Suprapubic skin (tissue), 4 donors: Measurements from ENCODE around the gene MAP3K13. TPM values are rescaled to one million over a fixed set of nuclear protein-coding genes. Genes with fewer than 3 reads are reported as not detected.
"Not testable (repeated sequence)": the region's sequence is repeated elsewhere in the genome, so short reads cannot be mapped to it uniquely, and the experiment has no call there.

ENCODE experiments used
- DNase-seq, 2 donors: peaks; one replicate each; pipeline ENCODE4 v3.0.0-alpha.2; 2019; ENCODE audit warnings: low spot score in 2 of 2
- H3K27ac ChIP-seq: fragments of 200-600 bp; sonication (generic); one replicate; pipeline ENCODE4 v1.5.1; 2019
- H3K27me3 ChIP-seq: fragments of 200-600 bp; sonication (generic); one replicate; pipeline ENCODE4 v1.5.1; 2019
- H3K36me3 ChIP-seq: fragments of 200-600 bp; sonication (generic); one replicate; pipeline ENCODE4 v1.5.1; 2019
- H3K4me1 ChIP-seq: fragments of 200-600 bp; sonication (generic); one replicate; pipeline ENCODE4 v1.5.1; 2019
- H3K4me3 ChIP-seq: fragments of 200-600 bp; sonication (generic); one replicate; pipeline ENCODE4 v1.5.1; 2019; ENCODE audit warnings: mild to moderate bottlenecking
- H3K9me3 ChIP-seq: fragments of 200-600 bp; sonication (generic); one replicate; pipeline ENCODE4 v1.5.1; 2019
- EP300 ChIP-seq: sonication (generic); formaldehyde crosslinking; IDR thresholded peaks from one replicate; pipeline ENCODE4 v1.6.1; 2017; ENCODE audit warnings: antibody characterized with exemption
- POLR2A ChIP-seq, 2 donors: fragments of 450-650 bp; IDR thresholded peaks; one replicate each; pipeline ENCODE4 v1.6.1; 2017; ENCODE audit warnings: antibody characterized with exemption in 2 of 2, mild to moderate bottlenecking in 2 of 2, moderate library complexity in 2 of 2
- POLR2AphosphoS5 ChIP-seq, 3 donors: sonication (generic); formaldehyde crosslinking; IDR thresholded peaks; one replicate each; pipeline ENCODE4 v1.6.1; 2017; ENCODE audit warnings: antibody characterized with exemption in 3 of 3
- WGBS: methylation state at CpG from one replicate; pipeline ENCODE4 v1.1.5; 2018; 5-methylcytosine and 5-hydroxymethylcytosine counted together
- total RNA-seq, 4 donors: library from RNA; depleted of rRNA; stranded (reverse); fragments of >200 nt; gene quantifications; one replicate each; pipeline ENCODE4 v1.1.0, GENCODE V29; 2016
- TF ChIP-seq, protein P1 (sequence below), 2 donors: fragments of 200-600 bp in 1 of 2; fragments of 450-650 bp in 1 of 2; sonication (generic) in 1 of 2; IDR thresholded peaks; one replicate each; pipeline ENCODE4 v1.5.1; 2016 to 2019; ENCODE audit warnings: antibody characterized with exemption in 2 of 2, mild to moderate bottlenecking in 1 of 2, moderate library complexity in 1 of 2

The MAP3K13 gene
- total RNA-seq, 4 donors from 2014 or later = 18.0 to 19.6 (median 18.6) TPM

DNA sequence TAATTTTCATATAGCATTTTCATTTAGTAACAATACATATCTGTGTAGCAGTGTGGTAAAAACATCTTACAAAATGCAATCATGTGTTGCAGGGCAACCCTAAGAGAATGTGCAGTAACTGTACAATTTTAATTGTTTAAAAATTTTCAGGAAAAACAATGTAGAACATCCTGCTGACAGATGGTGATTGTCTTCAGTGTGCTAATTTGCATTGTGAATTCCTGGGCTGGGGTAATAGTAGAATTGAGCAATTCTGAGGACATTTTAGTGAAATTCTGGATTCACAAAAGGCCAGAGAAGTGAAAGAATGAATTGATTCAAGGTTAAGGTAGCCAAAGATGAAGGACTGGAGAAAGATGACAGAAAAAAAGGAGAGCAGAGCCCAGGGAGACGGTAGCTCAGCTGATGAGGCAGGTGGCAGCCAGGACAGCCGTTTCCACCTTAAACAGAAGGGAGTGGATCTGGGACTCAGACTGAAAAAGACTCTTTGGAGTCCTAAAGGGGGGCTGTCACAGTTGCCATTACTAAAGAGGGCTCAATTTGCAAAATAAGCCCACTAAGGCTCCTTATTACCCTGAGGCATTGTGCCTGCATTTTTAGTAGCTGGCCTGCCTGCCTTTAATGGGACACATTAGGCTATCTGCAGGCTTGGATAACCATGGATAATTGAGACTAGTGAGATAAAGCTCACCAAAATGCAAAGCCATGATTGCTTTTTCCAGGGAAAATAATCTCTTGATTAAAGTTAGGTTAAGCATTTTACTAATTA, 8.6 kb downstream of the MAP3K13 start:
- 53% methylated on average over 2 of the region's 2 CpGs for WGBS
- Histone ChIP-seq H3K36me3 (no peaks in the 10 kb centered on the region), H3K4me3 (no peak overlapping the region), H3K9me3 (no peaks in the 10 kb centered on the region), H3K27me3 (no peaks in the 10 kb centered on the region), H3K27ac (no peak overlapping the region), H3K4me1 (no peaks in the 10 kb centered on the region)
- no peak for DNase-seq
- TF ChIP-seq POLR2A (IDR thresholded peaks at IDR 0.05) (no peak), EP300 (no peak), POLR2AphosphoS5 (IDR thresholded peaks at IDR 0.05) (no peak)
- TF ChIP-seq, protein P1, sequence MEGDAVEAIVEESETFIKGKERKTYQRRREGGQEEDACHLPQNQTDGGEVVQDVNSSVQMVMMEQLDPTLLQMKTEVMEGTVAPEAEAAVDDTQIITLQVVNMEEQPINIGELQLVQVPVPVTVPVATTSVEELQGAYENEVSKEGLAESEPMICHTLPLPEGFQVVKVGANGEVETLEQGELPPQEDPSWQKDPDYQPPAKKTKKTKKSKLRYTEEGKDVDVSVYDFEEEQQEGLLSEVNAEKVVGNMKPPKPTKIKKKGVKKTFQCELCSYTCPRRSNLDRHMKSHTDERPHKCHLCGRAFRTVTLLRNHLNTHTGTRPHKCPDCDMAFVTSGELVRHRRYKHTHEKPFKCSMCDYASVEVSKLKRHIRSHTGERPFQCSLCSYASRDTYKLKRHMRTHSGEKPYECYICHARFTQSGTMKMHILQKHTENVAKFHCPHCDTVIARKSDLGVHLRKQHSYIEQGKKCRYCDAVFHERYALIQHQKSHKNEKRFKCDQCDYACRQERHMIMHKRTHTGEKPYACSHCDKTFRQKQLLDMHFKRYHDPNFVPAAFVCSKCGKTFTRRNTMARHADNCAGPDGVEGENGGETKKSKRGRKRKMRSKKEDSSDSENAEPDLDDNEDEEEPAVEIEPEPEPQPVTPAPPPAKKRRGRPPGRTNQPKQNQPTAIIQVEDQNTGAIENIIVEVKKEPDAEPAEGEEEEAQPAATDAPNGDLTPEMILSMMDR (IDR thresholded peaks at IDR 0.05) = no peak

DNA sequence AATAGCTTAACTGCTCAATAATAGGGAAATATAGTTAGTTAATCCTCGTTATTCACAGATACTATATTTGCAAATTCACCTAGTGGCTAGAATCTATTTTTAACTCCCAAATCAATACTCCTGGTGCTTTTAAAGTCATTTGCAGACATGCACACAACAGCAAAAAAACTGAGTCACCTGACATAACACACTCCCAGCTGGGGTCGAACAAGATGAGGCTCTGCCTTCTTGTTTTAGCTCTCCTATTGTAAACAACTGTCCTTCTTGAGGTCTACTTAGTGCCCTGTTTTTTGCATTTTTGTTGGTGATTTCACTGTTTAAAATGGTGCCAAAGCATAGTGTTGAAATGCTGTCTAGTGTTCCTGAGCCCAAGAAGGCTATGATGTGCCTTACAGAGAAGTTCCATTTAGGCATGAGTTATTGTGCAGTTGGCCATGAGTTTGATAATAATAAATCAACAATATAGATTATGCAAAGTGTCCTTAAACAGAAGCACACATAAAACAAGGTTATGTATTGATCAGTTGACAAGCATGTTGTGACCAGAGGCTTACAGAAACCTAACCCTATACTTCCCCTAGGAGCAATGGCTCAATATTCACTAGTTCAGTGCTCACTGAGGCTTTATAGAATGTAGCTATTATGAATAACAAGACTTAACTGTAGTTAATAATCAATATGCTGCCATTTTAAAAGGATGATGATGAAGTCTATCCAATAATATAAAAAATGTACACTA, 18.6 kb downstream of the MAP3K13 start:
- H3K4me1 ChIP-seq = no peaks in the 10 kb centered on the region
- no peaks in the 10 kb centered on the region for H3K36me3 ChIP-seq
- no peaks in the 10 kb centered on the region for H3K27me3 ChIP-seq
- H3K4me3 ChIP-seq = no peak overlapping the region
- no peaks in the 10 kb centered on the region for H3K9me3 ChIP-seq
- 79% methylated on average over 2 of the region's 2 CpGs for WGBS
- no peak for TF ChIP-seq EP300
- TF ChIP-seq, protein P1 (IDR thresholded peaks at IDR 0.05) = no peak
- no peak for TF ChIP-seq POLR2AphosphoS5 (IDR thresholded peaks at IDR 0.05)
- no peak for TF ChIP-seq POLR2A (IDR thresholded peaks at IDR 0.05)
- no peak overlapping the region for H3K27ac ChIP-seq
- DNase-seq = no peak

DNA sequence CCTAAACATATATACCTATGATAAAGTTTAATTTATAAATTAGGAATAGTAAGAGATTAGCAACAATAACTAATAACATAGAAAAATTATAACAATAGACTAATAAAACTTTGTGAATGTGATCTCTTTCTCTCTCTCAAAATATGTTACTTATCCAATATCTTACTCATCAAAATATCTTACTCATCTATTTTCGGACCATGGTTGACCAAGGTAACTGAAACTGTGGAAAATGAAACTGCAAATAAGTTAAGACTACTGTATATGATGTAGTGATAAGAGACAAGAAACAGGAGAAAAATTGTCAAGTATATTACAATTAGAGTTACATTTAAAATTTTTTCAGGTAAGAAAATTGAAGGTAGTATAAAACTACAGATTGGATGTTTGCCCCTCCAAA, 19.2 kb downstream of the MAP3K13 start:
- WGBS = 88% methylated on average over 1 of the region's 1 CpG
- TF ChIP-seq POLR2AphosphoS5 (IDR thresholded peaks at IDR 0.05) = no peak
- TF ChIP-seq, protein P1 (IDR thresholded peaks at IDR 0.05) = no peak
- no peak overlapping the region for H3K4me3 ChIP-seq
- no peak for DNase-seq
- H3K27ac ChIP-seq = no peak overlapping the region
- no peaks in the 10 kb centered on the region for H3K4me1 ChIP-seq
- no peaks in the 10 kb centered on the region for H3K27me3 ChIP-seq
- H3K36me3 ChIP-seq = no peaks in the 10 kb centered on the region
- no peaks in the 10 kb centered on the region for H3K9me3 ChIP-seq

DNA sequence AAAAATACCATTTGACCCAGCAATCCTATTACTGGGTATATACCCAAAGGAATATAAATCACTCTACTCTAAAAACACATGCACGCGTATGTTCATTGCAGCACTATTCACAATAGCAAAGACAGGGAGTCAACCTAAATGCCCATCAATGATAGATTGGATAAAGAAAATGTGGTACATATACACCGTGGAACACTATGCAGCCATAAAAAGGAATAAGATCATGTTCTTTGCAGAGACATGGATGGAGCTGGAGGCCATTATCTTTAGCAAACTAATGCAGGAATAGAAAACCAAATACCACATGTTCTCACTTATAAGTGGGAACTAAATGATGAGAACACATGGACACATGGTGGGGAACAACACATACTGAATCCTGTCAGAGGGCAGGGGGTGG, 23.6 kb downstream of the MAP3K13 start:
- not testable (repeated sequence) for H3K27me3 ChIP-seq, H3K4me1 ChIP-seq, H3K9me3 ChIP-seq, H3K4me3 ChIP-seq, DNase-seq, H3K36me3 ChIP-seq, H3K27ac ChIP-seq
- 96% methylated on average over 3 of the region's 3 CpGs for WGBS

DNA sequence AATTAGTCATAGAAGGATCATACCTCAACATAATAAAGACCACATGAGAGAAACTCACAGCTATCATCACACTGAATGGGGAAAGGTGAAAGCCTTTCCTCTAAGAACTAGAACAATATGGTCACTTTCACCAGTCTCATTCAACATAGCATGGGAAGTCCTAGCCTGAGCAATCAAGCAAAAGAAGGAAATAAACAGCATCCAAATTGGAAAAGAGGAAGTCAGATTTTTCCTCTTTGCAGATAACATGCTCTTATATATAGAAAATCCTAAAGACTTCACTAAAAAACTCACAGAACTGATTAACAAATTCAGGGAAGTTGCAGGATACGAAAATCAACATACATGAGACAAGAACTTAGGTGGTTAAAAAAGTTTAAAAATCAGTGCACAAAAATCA, 24.7 kb downstream of the MAP3K13 start:
- H3K36me3 ChIP-seq = no peaks in the 10 kb centered on the region
- H3K4me3 ChIP-seq = no peak overlapping the region
- TF ChIP-seq EP300 (no peak), POLR2AphosphoS5 (IDR thresholded peaks at IDR 0.05) (no peak), POLR2A (IDR thresholded peaks at IDR 0.05) (no peak)
- TF ChIP-seq, protein P1 (IDR thresholded peaks at IDR 0.05) = no peak
- WGBS = 92% methylated on average over 1 of the region's 1 CpG
- H3K27ac ChIP-seq = no peak overlapping the region
- DNase-seq = no peak
- H3K4me1 ChIP-seq = no peaks in the 10 kb centered on the region
- no peaks in the 10 kb centered on the region for H3K27me3 ChIP-seq
- no peaks in the 10 kb centered on the region for H3K9me3 ChIP-seq
